Activated T-helper 1 cell treated with anti-CD3 and anti-CD28 coated beads, Interleukin-2, amount 50 U/mL, for 16 hours (primary cell): ENCODE data around the gene SH3PXD2A.

Experiments
- DNase-seq, 2 donors: peaks; one replicate each; pipeline ENCODE4 v3.0.0-alpha.2; 2020; ENCODE audit warnings: low read depth in 1 of 2, low spot score in 1 of 2

Gene SH3PXD2A

GRCh38 chr10:103710490-103710889, 144.9 kb downstream of the SH3PXD2A start:
- DNase-seq: no peak

GRCh38 chr10:103709341-103709920, 145.9 kb downstream of the SH3PXD2A start:
- no peak for DNase-seq

- DNase-seq: no peak
These were observed 146.6 kb downstream of the SH3PXD2A start for GRCh38 chr10:103708627-103709288.

- no peak for DNase-seq
These were observed 147.3 kb downstream of the SH3PXD2A start for GRCh38 chr10:103707956-103708626.

GRCh38 chr10:103706762-103707161, 148.6 kb downstream of the SH3PXD2A start:
- DNase-seq: no peak

GRCh38 chr10:103706047-103706446, 149.3 kb downstream of the SH3PXD2A start:
- no peak for DNase-seq

GRCh38 chr10:103703941-103704919, 151.1 kb downstream of the SH3PXD2A start:
- DNase-seq: no peak

- no peak for DNase-seq
These were observed 153.8 kb downstream of the SH3PXD2A start for GRCh38 chr10:103701380-103702222.

- DNase-seq: no peak
These were observed 155.0 kb downstream of the SH3PXD2A start for GRCh38 chr10:103700436-103700715.

- DNase-seq: no peak
These were observed 155.6 kb downstream of the SH3PXD2A start for GRCh38 chr10:103699611-103700435.

- DNase-seq: no peak
These were observed 157.1 kb downstream of the SH3PXD2A start for GRCh38 chr10:103698266-103698665.

- DNase-seq: no peak
These were observed 157.6 kb downstream of the SH3PXD2A start for GRCh38 chr10:103697787-103698186.

- DNase-seq: peak; percentile 37 to 55
These were observed 158.8 kb downstream of the SH3PXD2A start for GRCh38 chr10:103696411-103697145.

- DNase-seq: no peak
These were observed 159.3 kb downstream of the SH3PXD2A start for GRCh38 chr10:103696094-103696410.

GRCh38 chr10:103695584-103696005, 159.8 kb downstream of the SH3PXD2A start:
- DNase-seq: no peak

- DNase-seq: no peak
These were observed 161.6 kb downstream of the SH3PXD2A start for GRCh38 chr10:103693812-103694205.

GRCh38 chr10:103692952-103693811, 162.2 kb downstream of the SH3PXD2A start:
- DNase-seq: peak in 1 of 2 donors; percentile 22

GRCh38 chr10:103692436-103692951, 162.9 kb downstream of the SH3PXD2A start:
- DNase-seq: no peak
